SKM-1 (cell line): ENCODE measurements around the gene FOXB1.

Experiments
- DNase-seq: peaks from one replicate; lab custom pipeline; 2025; ENCODE audit not compliant: unreplicated experiment; lab: John Stamatoyannopoulos, UW

FOXB1 gene

GRCh38 chr15:60004009-60004845, at the start of gene FOXB1:
Gene FOXB1 (plus strand): TSS chr15:60004311. CDS start chr15:60004964, 653 bp downstream.
- no peak for DNase-seq

GRCh38 chr15:59958288-59958687, 45.8 kb upstream of the FOXB1 start:
- no peak for DNase-seq

- DNase-seq = no peak
Measured at GRCh38 chr15:59960318-59960717, 43.8 kb upstream of the FOXB1 start.

- no peak for DNase-seq
Measured at GRCh38 chr15:59963322-59963721, 40.8 kb upstream of the FOXB1 start.

- no peak for DNase-seq
Measured at GRCh38 chr15:59963925-59964324, 40.2 kb upstream of the FOXB1 start.

GRCh38 chr15:59965741-59966140, 38.4 kb upstream of the FOXB1 start:
- DNase-seq = no peak

GRCh38 chr15:59966262-59966661, 37.8 kb upstream of the FOXB1 start:
- DNase-seq = no peak

- no peak for DNase-seq
Measured at GRCh38 chr15:59968314-59968713, 35.8 kb upstream of the FOXB1 start.

- no peak for DNase-seq
Measured at GRCh38 chr15:59972241-59972640, 31.9 kb upstream of the FOXB1 start.

- DNase-seq = peak; percentile 93
Measured at GRCh38 chr15:59976480-59977271, 27.4 kb upstream of the FOXB1 start.

- DNase-seq = no peak
Measured at GRCh38 chr15:59991834-59992233, 12.3 kb upstream of the FOXB1 start.

- DNase-seq = no peak
Measured at GRCh38 chr15:59993041-59993750, 10.9 kb upstream of the FOXB1 start.

- DNase-seq = no peak
Measured at GRCh38 chr15:59993950-59994401, 10.1 kb upstream of the FOXB1 start.

- no peak for DNase-seq
Measured at GRCh38 chr15:59994526-59994887, 9.6 kb upstream of the FOXB1 start.

- no peak for DNase-seq
Measured at GRCh38 chr15:59994888-59995557, 9.1 kb upstream of the FOXB1 start.

- DNase-seq = no peak
Measured at GRCh38 chr15:59995568-59996297, 8.4 kb upstream of the FOXB1 start.

GRCh38 chr15:59996298-59997041, 7.6 kb upstream of the FOXB1 start:
- DNase-seq = no peak

GRCh38 chr15:59997070-59997701, 6.9 kb upstream of the FOXB1 start:
- DNase-seq = no peak

- DNase-seq = no peak
Measured at GRCh38 chr15:59998305-59998949, 5.7 kb upstream of the FOXB1 start.
